GM12878 (cell line): ENCODE data around the gene MEDAG. TPM values are rescaled to one million over a fixed set of nuclear protein-coding genes. Genes with fewer than 3 reads are reported as not detected.

Experiments used
- ATAC-seq: fragments of 200-7000 bp; cut with Tn5 transposase; 3 replicates; pipeline ENCODE4 v1.9.1; 2020; ENCODE audit warnings: mild to moderate bottlenecking, moderate library complexity
- BruUV-seq: library from RNA; stranded (reverse); fragments of 400-500 nt; replicated peaks from 2 replicates; lab custom pipeline; 2021; lab: Mats Ljungman, UMichigan
- CTCF ChIA-PET: fragments of 300-600 bp; sonication (Branson Sonifier 250); formaldehyde crosslinking; extraction: SDS; loops from one replicate; lab custom pipeline; 2021; ENCODE audit warnings: inconsistent platforms; lab: Yijun Ruan, JAX
- POLR2A ChIA-PET: fragments of 350-600 bp; formaldehyde crosslinking; extraction: SDS; loops from one replicate; lab custom pipeline; 2021; ENCODE audit warnings: inconsistent platforms; lab: Charles Lee
- RAD21 ChIA-PET: fragments of 300-600 bp; sonication (Branson Sonifier 250); formaldehyde crosslinking; loops from one replicate; lab custom pipeline; 2023; ENCODE audit warnings: antibody characterized with exemption; ENCODE audit not compliant: unreplicated experiment; lab: Charles Lee
- SMC1A ChIA-PET: fragments of 300-600 bp; sonication (Branson Sonifier 250); formaldehyde crosslinking; loops from one replicate; lab custom pipeline; 2023; ENCODE audit not compliant: unreplicated experiment, uncharacterized antibody; lab: Charles Lee
- DNase-seq: peaks from one replicate; pipeline ENCODE4 v3.0.0-alpha.2; 2011; ENCODE audit warnings: low read depth, low spot score
- FAIRE-seq: peaks from 3 replicates; lab custom pipeline; 2011; peaks lifted over from hg19 to GRCh38; lab: Jason Lieb, UNC
- H2AFZ ChIP-seq: 2 replicates; pipeline ENCODE4 v1.6.0; 2011; ENCODE audit warnings: low read depth, low read length, control low read depth; ENCODE audit not compliant: control insufficient read depth
- H3K27ac ChIP-seq: 2 replicates; pipeline ENCODE4 v1.5.1; 2011; ENCODE audit warnings: control low read depth; ENCODE audit not compliant: control insufficient read depth, insufficient read depth
- H3K27me3 ChIP-seq, 2 experiments: replicated peaks in 1 of 2; 2 replicates each; pipeline versions ENCODE4 v1.6.0 to v1.6.1; 2011; ENCODE audit warnings: low read length in 1 of 2; ENCODE audit not compliant: control insufficient read depth in 2 of 2, insufficient read depth in 2 of 2
- H3K36me3 ChIP-seq, 2 experiments: 2 replicates each; pipeline ENCODE4 v1.5.1; 2011; ENCODE audit warnings: low read length in 1 of 2; ENCODE audit not compliant: control insufficient read depth in 2 of 2, insufficient read depth in 2 of 2
- H3K4me1 ChIP-seq: 2 replicates; pipeline ENCODE4 v1.6.1; 2011; ENCODE audit warnings: mild to moderate bottlenecking, low read length, moderate library complexity, mixed read lengths; ENCODE audit not compliant: control insufficient read depth, insufficient read depth
- H3K4me2 ChIP-seq: 2 replicates; pipeline ENCODE4 v1.6.0; 2011; ENCODE audit warnings: control low read depth; ENCODE audit not compliant: control insufficient read depth, insufficient read depth
- H3K4me3 ChIP-seq: fragments of 200-600 bp; sonication (generic); 2 replicates; pipeline ENCODE4 v1.5.1; 2016
- H3K79me2 ChIP-seq: 2 replicates; pipeline ENCODE4 v1.6.0; 2011; ENCODE audit warnings: low read length; ENCODE audit not compliant: control insufficient read depth, insufficient read depth
- H3K9ac ChIP-seq: 2 replicates; pipeline ENCODE4 v1.8.0; 2011; ENCODE audit warnings: low read length, control low read depth, mixed read lengths; ENCODE audit not compliant: control insufficient read depth, insufficient read depth
- H3K9me3 ChIP-seq: replicated peaks from 3 replicates; pipeline ENCODE4 v1.5.1; 2011; ENCODE audit warnings: mild to moderate bottlenecking, low read length; ENCODE audit not compliant: control insufficient read depth, insufficient read depth
- H4K20me1 ChIP-seq: 2 replicates; pipeline ENCODE4 v1.6.0; 2011; ENCODE audit not compliant: control insufficient read depth, insufficient read depth
- BCL3 ChIP-seq: IDR thresholded peaks from 2 replicates; pipeline ENCODE4 v1.6.1; 2011; ENCODE audit warnings: borderline replicate concordance, low read depth, mild to moderate bottlenecking, moderate library complexity, low read length; ENCODE audit not compliant: insufficient read depth, poor library complexity, severe bottlenecking
- EP300 ChIP-seq, 2 experiments: fragments of 150-350 bp in 1 of 2; IDR thresholded peaks; 2 replicates each; pipeline ENCODE4 v1.6.1; 2011 to 2012; ENCODE audit warnings: low read depth in 2 of 2, low read length in 2 of 2, borderline replicate concordance in 1 of 2, improper control_type of control experiment in 1 of 2, inconsistent platforms in 1 of 2; ENCODE audit not compliant: control insufficient read depth in 1 of 2
- RB1 ChIP-seq: fragments of 450-650 bp; formaldehyde crosslinking; IDR thresholded peaks from 2 replicates; pipeline ENCODE4 v1.6.1; 2017; ENCODE audit warnings: mild to moderate bottlenecking, borderline replicate concordance
- SRF ChIP-seq, 2 experiments: IDR thresholded peaks; 2 replicates each; pipeline ENCODE4 v1.6.1; 2011; ENCODE audit warnings: low read depth in 2 of 2, low read length in 2 of 2, mild to moderate bottlenecking in 1 of 2, moderate library complexity in 1 of 2
- TARDBP ChIP-seq: IDR thresholded peaks from 2 replicates; pipeline ENCODE4 v1.6.1; 2016; ENCODE audit warnings: borderline replicate concordance
- ZNF207 ChIP-seq: fragments of 450-650 bp; IDR thresholded peaks from 2 replicates; pipeline ENCODE4 v1.6.1; 2014; ENCODE audit warnings: antibody characterized with exemption, mild to moderate bottlenecking, borderline replicate concordance
- ZSCAN29 ChIP-seq: fragments of 450-650 bp; IDR thresholded peaks from 2 replicates; pipeline ENCODE4 v1.6.1; 2017; ENCODE audit warnings: mild to moderate bottlenecking, moderate library complexity
- WGBS: methylation state at CpG from one replicate; pipeline ENCODE4 v1.1.6; 2016; ENCODE audit warnings: low lambda C conversion rate; ENCODE audit not compliant: insufficient replicate concordance, insufficient coverage; ENCODE audit errors: missing lambda C conversion rate; 5-methylcytosine and 5-hydroxymethylcytosine counted together
- in situ Hi-C: fragments of 300-500 bp; cut with MboI; formaldehyde crosslinking; loops from 9 replicates; pipeline ENCODE4 v1.14.3; 2018; ENCODE audit warnings: mixed read lengths
- intact Hi-C: fragments of 100-400 bp; cut with micrococcal nuclease; formaldehyde crosslinking; loops from one replicate; pipeline ENCODE4 v1.14.2; 2022; ENCODE audit not compliant: unreplicated experiment
- polyA plus RNA-seq, 11 experiments: library from polyadenylated mRNA; depleted of rRNA in 4 of 11; unstranded in 6 of 11; stranded (reverse) in 5 of 11; fragments of >200 nt; fragmentation: Nextera tagmentation in 4 of 11; fragmentation: Illumina TruSeq in 1 of 11; extraction: Ambion mirVana in 4 of 11; extraction: Trizol in 1 of 11; gene quantifications; 1 replicate in 1 of 11; 2 replicates in 10 of 11; pipeline versions ENCODE4 v1.2.1 to v1.2.3, GENCODE V29; 2011 to 2016; ENCODE audit warnings: inconsistent platforms in 2 of 11, missing spikeins in 2 of 11, low read depth in 1 of 11
- total RNA-seq, 4 experiments: library from RNA; depleted of rRNA in 3 of 4; stranded (reverse); fragments of >200 nt in 3 of 4; fragmentation: Illumina TruSeq in 1 of 4; extraction: Trizol in 1 of 4; gene quantifications; 2 replicates each; pipeline versions ENCODE4 v1.2.1 to v1.2.3, GENCODE V29; 2013 to 2021
- TF ChIP-seq, protein P1 (sequence below): IDR thresholded peaks from 2 replicates; pipeline ENCODE4 v1.6.1; 2012; ENCODE audit warnings: low read depth, low read length, improper control_type of control experiment

The MEDAG gene
- total and polyA plus RNA-seq, 10 of the 15 experiments (the other 5 are each of a cell fraction or from before 2014, with no cell fraction given): 0.03 TPM; not detected in 9

DNA sequence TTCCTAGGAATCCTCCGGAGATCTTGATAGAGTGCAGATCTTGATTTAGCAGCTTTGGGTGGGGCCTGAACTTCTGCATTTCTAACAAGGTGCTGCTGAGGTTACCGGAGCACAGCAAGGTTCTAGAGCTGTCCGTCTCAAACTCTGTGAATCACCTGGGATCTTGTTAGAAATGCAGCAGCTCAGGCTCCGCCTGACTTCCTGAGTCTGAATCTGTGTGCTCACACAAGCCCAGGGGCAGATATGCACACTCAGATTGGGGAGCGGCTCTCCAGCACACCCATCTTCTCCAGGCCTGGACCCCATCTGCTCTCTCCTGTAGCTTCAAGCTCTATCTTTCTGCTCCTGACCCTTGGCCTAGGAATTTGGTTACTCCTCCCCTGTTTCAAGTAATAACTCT, 22.9 kb downstream of the MEDAG start:
- SMC1A ChIA-PET: no interaction called here
- BruUV-seq: no TSS peak
- Histone ChIP-seq H4K20me1 (no peaks in the 10 kb centered on the region), H3K4me1 (no peaks in the 10 kb centered on the region), H3K27ac (no peak overlapping the region), H3K79me2 (no peaks in the 10 kb centered on the region)
- CTCF ChIA-PET: no interaction called here
- FAIRE-seq: no peak
- no peak for ATAC-seq
- intact Hi-C loops: no loop called here
- no peak for DNase-seq
- TF ChIP-seq ZSCAN29: no peak
- no peak for TF ChIP-seq BCL3
- no peak for TF ChIP-seq TARDBP
- TF ChIP-seq, all 136 proteins: peak for 0
- Histone ChIP-seq H3K27me3 (peaks cover 2 to 3% of the 10 kb centered on the region in 2 experiments; a peak in 1 of 4 replicates), H3K4me3 (no peak overlapping the region), H3K4me2 (no peak overlapping the region), H3K9ac (no peak overlapping the region), H2AFZ (no peak overlapping the region), H3K36me3 (no peaks in the 10 kb centered on the region), H3K9me3 (no peaks in the 10 kb centered on the region)
- RAD21 ChIA-PET: no interaction called here
- WGBS: 41% methylated on average over 5 of the region's 5 CpGs
- POLR2A ChIA-PET: no interaction called here
- in situ Hi-C loops: no loop called here

- no peak within 1 kb of the TSS for H3K27ac ChIP-seq
- in situ Hi-C loops: no loop called here
- H3K4me3 ChIP-seq: no peak within 1 kb of the TSS
- no peaks in the 10 kb centered on the region for H3K4me1 ChIP-seq
- TF ChIP-seq ZNF207: no peak
- no peak for TF ChIP-seq SRF (IDR thresholded peaks at IDR 0.05; ENCODE audit: low read depth in 2 of 2, low read length in 2 of 2)
- TF ChIP-seq, protein P1, sequence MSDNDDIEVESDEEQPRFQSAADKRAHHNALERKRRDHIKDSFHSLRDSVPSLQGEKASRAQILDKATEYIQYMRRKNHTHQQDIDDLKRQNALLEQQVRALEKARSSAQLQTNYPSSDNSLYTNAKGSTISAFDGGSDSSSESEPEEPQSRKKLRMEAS: no peak
- TF ChIP-seq EP300 (IDR thresholded peaks at IDR 0.05; ENCODE audit: borderline replicate concordance in 1 of 2, control insufficient read depth in 1 of 2, low read depth in 2 of 2, low read length in 2 of 2): no peak
- no peak for TF ChIP-seq RB1
- TF ChIP-seq, all 136 proteins: peak for 0
- no peak for DNase-seq
- CTCF ChIA-PET: no interaction called here
- Histone ChIP-seq H3K36me3 (no peaks in the 10 kb centered on the region), H3K9ac (no peak within 1 kb of the TSS), H3K27me3 (peaks cover 2 to 3% of the 10 kb centered on the region in 2 experiments; a peak in 1 of 4 replicates), H3K79me2 (no peaks in the 10 kb centered on the region), H3K4me2 (no peak within 1 kb of the TSS), H4K20me1 (no peaks in the 10 kb centered on the region), H3K9me3 (no peaks in the 10 kb centered on the region; the same call in 2 of the 3 replicates), H2AFZ (no peak within 1 kb of the TSS)
- WGBS: 49% methylated on average over 30 of the region's 32 CpGs
- POLR2A ChIA-PET: no interaction called here
- intact Hi-C loops: no loop called here
- FAIRE-seq: no peak
- ATAC-seq: no peak
- RAD21 ChIA-PET: no interaction called here
- SMC1A ChIA-PET: no interaction called here
- no TSS peak for BruUV-seq
Observed at GRCh38 chr13:30932481-30933353, 26.6 kb downstream of the MEDAG start, which contains the start of gene TEX26. Gene TEX26 (plus strand): TSS chr13:30932656. CDS start chr13:30932716, 60 bp downstream.
